ENCODE measurements around the gene DNAH14. TPM values are rescaled to one million over a fixed set of nuclear protein-coding genes. Genes with fewer than 3 reads are reported as not detected.
"Not testable (repeated sequence)": the region's sequence is repeated elsewhere in the genome, so short reads cannot be mapped to it uniquely, and the experiment has no call there.

Gene DNAH14
- total RNA-seq, 1 experiment from 2014 or later, result 33.2 TPM

GRCh38 chr1:225304996-225305395 lies 375.5 kb downstream of the DNAH14 start:
- Histone ChIP-seq H3K9ac (ENCODE audit: low read length) (no peak overlapping the region), H2AFZ (ENCODE audit: low read depth, low read length, poor library complexity, severe bottlenecking) (no peak overlapping the region), H3K79me2 (ENCODE audit: insufficient read depth, low read length) (no peaks in the 10 kb centered on the region), H3K9me3 (ENCODE audit: control insufficient read depth in 1 of 2, insufficient read depth in 1 of 2, low read depth in 1 of 2, low read length in 2 of 2) (no peaks in the 10 kb centered on the region), H4K20me1 (ENCODE audit: insufficient read depth) (no peaks in the 10 kb centered on the region), H3K27ac (ENCODE audit: low read depth, low read length) (no peak overlapping the region), H3K4me2 (ENCODE audit: low read length) (no peak overlapping the region), H3K4me1 (ENCODE audit: control insufficient read depth in 1 of 2, insufficient read depth in 2 of 2, low read length in 2 of 2) (no peaks in the 10 kb centered on the region), H3K4me3 (replicated peaks in 1 of 2; ENCODE audit: low read depth in 1 of 2, low read length in 2 of 2) (no peak overlapping the region), H3K27me3 (ENCODE audit: insufficient read depth, low read length) (no peaks in the 10 kb centered on the region), H3K36me3 (ENCODE audit: control insufficient read depth in 1 of 2, insufficient read depth in 2 of 2, low read length in 2 of 2) (no peaks in the 10 kb centered on the region), H3K9me2 (ENCODE audit: insufficient read depth) (no peaks in the 10 kb centered on the region)
- DNase-seq (ENCODE audit: low read depth, low spot score) (no peak), ATAC-seq (no peak)
- ChIA-PET POLR2A (no interaction called here), CTCF (interaction anchor here (2.4 kb wide), 1 partner anchor 13 kb away, joined by 6 read pairs; no protein-coding TSS in a partner anchor), RAD21 (ENCODE audit: low non-redundant PET in 1 of 2, low total read pairs in 2 of 2, uncharacterized antibody in 2 of 2, unreplicated experiment in 2 of 2) (no interaction called here)
- no peak for TF ChIP-seq FOSL1 (IDR thresholded peaks at IDR 0.05; ENCODE audit: low read depth)
- TF ChIP-seq POLR2AphosphoS5 (IDR thresholded peaks at IDR 0.05; ENCODE audit: low read depth, low read length), result no peak
- TF ChIP-seq ELF1 (IDR thresholded peaks at IDR 0.05; ENCODE audit: borderline replicate concordance, low read depth), result no peak
- intact Hi-C loops (cut with micrococcal nuclease), result no loop called here
- BruUV-seq (replicated peaks), result no TSS peak

GRCh38 chr1:225310544-225310943 lies 381.1 kb downstream of the DNAH14 start:
- H2AFZ ChIP-seq (ENCODE audit: low read depth, low read length, poor library complexity, severe bottlenecking); ATAC-seq; H3K4me3 ChIP-seq (replicated peaks in 1 of 2; ENCODE audit: low read depth in 1 of 2, low read length in 2 of 2): not testable (repeated sequence)

More at GRCh38 chr1:225310544-225310943, 381.1 kb downstream of the DNAH14 start:
- DNase-seq (ENCODE audit: low read depth, low spot score); RAD21 ChIA-PET (ENCODE audit: low non-redundant PET in 1 of 2, low total read pairs in 2 of 2, uncharacterized antibody in 2 of 2, unreplicated experiment in 2 of 2); H3K36me3 ChIP-seq (ENCODE audit: control insufficient read depth in 1 of 2, insufficient read depth in 2 of 2, low read length in 2 of 2); H3K27ac ChIP-seq (ENCODE audit: low read depth, low read length); H3K9ac ChIP-seq (ENCODE audit: low read length); H3K9me3 ChIP-seq (ENCODE audit: control insufficient read depth in 1 of 2, insufficient read depth in 1 of 2, low read depth in 1 of 2, low read length in 2 of 2); CTCF ChIA-PET; H4K20me1 ChIP-seq (ENCODE audit: insufficient read depth); H3K9me2 ChIP-seq (ENCODE audit: insufficient read depth); H3K4me1 ChIP-seq (ENCODE audit: control insufficient read depth in 1 of 2, insufficient read depth in 2 of 2, low read length in 2 of 2); POLR2A ChIA-PET; intact Hi-C loops (cut with micrococcal nuclease); H3K27me3 ChIP-seq (ENCODE audit: insufficient read depth, low read length); H3K4me2 ChIP-seq (ENCODE audit: low read length); H3K79me2 ChIP-seq (ENCODE audit: insufficient read depth, low read length); BruUV-seq (replicated peaks): not testable (repeated sequence)
